HCT116 (cell line): ENCODE measurements around the gene ACTR3C. TPM values are rescaled to one million over a fixed set of nuclear protein-coding genes. Genes with fewer than 3 reads are reported as not detected.
A peak's percentile ranks its signal among the peaks of the same experiment; 100 is the strongest.

Experiments used
- ATAC-seq: fragments of 200-7000 bp; cut with Tn5 transposase; 2 replicates; pipeline ENCODE4 v1.9.1; 2020; ENCODE audit warnings: mild to moderate bottlenecking, moderate library complexity
- BruUV-seq: library from RNA; stranded (reverse); fragments of 400-500 nt; replicated peaks from 2 replicates; lab custom pipeline; 2021; lab: Mats Ljungman, UMichigan
- CTCF ChIA-PET: fragments of 300-600 bp; sonication (Branson Sonifier 250); formaldehyde crosslinking; loops from one replicate; lab custom pipeline; 2021; ENCODE audit warnings: antibody characterized with exemption; lab: Charles Lee
- POLR2A ChIA-PET: fragments of 300-600, 350-600 bp; sonication (Branson Sonifier 250); formaldehyde crosslinking; loops from one replicate; lab custom pipeline; 2021; ENCODE audit warnings: antibody characterized with exemption; lab: Charles Lee
- RAD21 ChIA-PET, 2 experiments: fragments of 300-600 bp; sonication (Branson Sonifier 250); formaldehyde crosslinking; loops; one replicate each; lab custom pipeline; 2023; ENCODE audit warnings: low total read pairs in 2 of 2; ENCODE audit not compliant: uncharacterized antibody in 2 of 2, unreplicated experiment in 2 of 2, low non-redundant PET in 1 of 2; lab: Charles Lee
- DNase-seq: peaks from one replicate; pipeline ENCODE4 v3.0.0-alpha.2; 2010; ENCODE audit warnings: low read depth, low spot score
- H2AFZ ChIP-seq: fragments of 200-600 bp; shearing (Covaris generic), sonication (generic); 2 replicates; pipeline ENCODE4 v1.6.1; 2017; ENCODE audit warnings: low read depth, mixed run types, mixed read lengths, antibody characterized with exemption, low read length; ENCODE audit not compliant: poor library complexity, severe bottlenecking
- H3K27ac ChIP-seq: 2 replicates; pipeline ENCODE4 v1.5.1; 2012; ENCODE audit warnings: low read depth, low read length
- H3K27me3 ChIP-seq: fragments of 200-600 bp; sonication (generic); 2 replicates; pipeline ENCODE4 v1.6.1; 2016; ENCODE audit warnings: mixed run types, low read length, mixed read lengths; ENCODE audit not compliant: insufficient read depth
- H3K36me3 ChIP-seq, 2 experiments: fragments of 200-500 bp in 1 of 2; fragments of 200-600 bp in 1 of 2; sonication (Bioruptor generic) in 1 of 2; sonication (generic) in 1 of 2; 2 replicates each; pipeline versions ENCODE4 v1.5.1 to v1.6.1; 2014 to 2016; ENCODE audit warnings: low read length in 2 of 2, inconsistent platforms in 1 of 2, mixed read lengths in 1 of 2, mixed run types in 1 of 2; ENCODE audit not compliant: insufficient read depth in 2 of 2, control insufficient read depth in 1 of 2
- H3K4me1 ChIP-seq, 2 experiments: fragments of 200-600 bp in 1 of 2; sonication (generic) in 1 of 2; 2 replicates each; pipeline versions ENCODE4 v1.5.1 to v1.6.1; 2012 to 2017; ENCODE audit warnings: low read length in 2 of 2, inconsistent platforms in 1 of 2, mild to moderate bottlenecking in 1 of 2, mixed read lengths in 1 of 2, mixed run types in 1 of 2, moderate library complexity in 1 of 2; ENCODE audit not compliant: insufficient read depth in 2 of 2, control insufficient read depth in 1 of 2
- H3K4me2 ChIP-seq: fragments of 200-600 bp; sonication (generic); 2 replicates; pipeline ENCODE4 v1.6.1; 2017; ENCODE audit warnings: mixed run types, low read length, mixed read lengths
- H3K4me3 ChIP-seq, 2 experiments: fragments of 200-600 bp in 1 of 2; sonication (generic) in 1 of 2; replicated peaks in 1 of 2; 2 replicates each; pipeline ENCODE4 v1.5.1; 2011 to 2016; ENCODE audit warnings: low read length in 2 of 2, control low read depth in 1 of 2, low read depth in 1 of 2, mild to moderate bottlenecking in 1 of 2, mixed read lengths in 1 of 2, mixed run types in 1 of 2
- H3K79me2 ChIP-seq: fragments of 200-600 bp; sonication (generic); 2 replicates; pipeline ENCODE4 v1.6.1; 2017; ENCODE audit warnings: mild to moderate bottlenecking, mixed run types, low read length, moderate library complexity, mixed read lengths; ENCODE audit not compliant: insufficient read depth
- H3K9ac ChIP-seq: fragments of 200-600 bp; sonication (generic); 2 replicates; pipeline ENCODE4 v1.6.1; 2016; ENCODE audit warnings: low read length, mixed read lengths
- H3K9me2 ChIP-seq: fragments of 200-600 bp; sonication (generic), shearing (Covaris generic); 2 replicates; pipeline ENCODE4 v1.6.1; 2017; ENCODE audit warnings: mixed run types, mild to moderate bottlenecking, moderate library complexity; ENCODE audit not compliant: insufficient read depth
- H3K9me3 ChIP-seq, 2 experiments: fragments of 200-500 bp in 1 of 2; fragments of 200-600 bp in 1 of 2; sonication (Bioruptor generic) in 1 of 2; sonication (generic) in 1 of 2; 2 replicates each; pipeline ENCODE4 v1.6.1; 2014 to 2017; ENCODE audit warnings: low read length in 2 of 2, mixed read lengths in 2 of 2, inconsistent platforms in 1 of 2, low read depth in 1 of 2, mild to moderate bottlenecking in 1 of 2, mixed run types in 1 of 2, moderate library complexity in 1 of 2; ENCODE audit not compliant: control insufficient read depth in 1 of 2, insufficient read depth in 1 of 2
- H4K20me1 ChIP-seq: fragments of 200-600 bp; sonication (generic), shearing (Covaris generic); 2 replicates; pipeline ENCODE4 v1.6.1; 2017; ENCODE audit warnings: mixed run types, mild to moderate bottlenecking, moderate library complexity; ENCODE audit not compliant: insufficient read depth
- ELF1 ChIP-seq: IDR thresholded peaks from 2 replicates; pipeline ENCODE4 v1.6.1; 2012; ENCODE audit warnings: low read depth, borderline replicate concordance
- MAX ChIP-seq: IDR thresholded peaks from 2 replicates; pipeline ENCODE4 v1.6.1; 2012
- REST ChIP-seq: IDR thresholded peaks from 2 replicates; pipeline ENCODE4 v1.6.1; 2012; ENCODE audit warnings: low read depth
- SP1 ChIP-seq: IDR thresholded peaks from 2 replicates; pipeline ENCODE4 v1.6.1; 2012; ENCODE audit warnings: low read depth
- intact Hi-C: fragments of 100-400 bp; cut with micrococcal nuclease; formaldehyde crosslinking; loops from 2 replicates; pipeline ENCODE4 v1.10.0; 2022
- total RNA-seq: library from RNA; stranded (reverse); gene quantifications from one replicate; pipeline ENCODE4 v1.2.1, GENCODE V29; 2021; ENCODE audit not compliant: unreplicated experiment

The ACTR3C gene
- total RNA-seq, 1 experiment from 2014 or later, result 2.0 TPM

- H3K9ac ChIP-seq, result no peak overlapping the region
- BruUV-seq, result TSS peak; percentile 19
- no peak overlapping the region for H3K4me3 ChIP-seq
- CTCF ChIA-PET, result interaction anchor here (1.3 to 1.5 kb wide), 2 partner anchors 8 to 52 kb away, joined by 3 read pairs; no protein-coding TSS in a partner anchor
- TF ChIP-seq SP1 (no peak), MAX (no peak), ELF1 (no peak), REST (no peak)
- no peaks in the 10 kb centered on the region for H4K20me1 ChIP-seq
- H3K4me2 ChIP-seq, result no peak overlapping the region
- no peak overlapping the region for H2AFZ ChIP-seq
- peaks cover 13 to 24% of the 10 kb centered on the region in 2 experiments for H3K4me1 ChIP-seq
- RAD21 ChIA-PET, result no interaction called here
- no peaks in the 10 kb centered on the region for H3K9me2 ChIP-seq
- no peak overlapping the region for H3K27ac ChIP-seq
- intact Hi-C loops, result loop anchor here (5.0 to 10.0 kb wide), 2 partner anchors 36 to 61 kb away; no protein-coding TSS in a partner anchor
- POLR2A ChIA-PET, result no interaction called here
- H3K9me3 ChIP-seq, result no peaks in the 10 kb centered on the region
- DNase-seq (no peak), ATAC-seq (no peak)
- peaks cover 23% of the 10 kb centered on the region for H3K79me2 ChIP-seq
- no peaks in the 10 kb centered on the region for H3K27me3 ChIP-seq
- peaks cover 0 to under 1% of the 10 kb centered on the region in 2 experiments; a peak in 1 of 4 replicates for H3K36me3 ChIP-seq
Measured at GRCh38 chr7:150365673-150366398, 42.5 kb upstream of the ACTR3C start.
